GM12872 (cell line): ENCODE measurements around the gene PARD3B.

Experiments used
- CTCF ChIP-seq: IDR thresholded peaks from 3 replicates; pipeline ENCODE4 v1.5.1; 2011; ENCODE audit warnings: low read depth, mild to moderate bottlenecking, low read length, moderate library complexity; ENCODE audit not compliant: insufficient read depth

Gene PARD3B

GRCh38 chr2:205357732-205358131 lies 812.5 kb downstream of the PARD3B start:
- no peak for TF ChIP-seq CTCF

GRCh38 chr2:205358351-205358815 lies 813.1 kb downstream of the PARD3B start:
- no peak for TF ChIP-seq CTCF

- no peak for TF ChIP-seq CTCF
Observed at GRCh38 chr2:205361272-205361671, 816.0 kb downstream of the PARD3B start.

GRCh38 chr2:205361970-205362369 lies 816.7 kb downstream of the PARD3B start:
- no peak for TF ChIP-seq CTCF

GRCh38 chr2:205364261-205364660 lies 819.0 kb downstream of the PARD3B start:
- no peak for TF ChIP-seq CTCF

- TF ChIP-seq CTCF: no peak
Observed at GRCh38 chr2:205366336-205367060, 821.2 kb downstream of the PARD3B start.

- no peak for TF ChIP-seq CTCF
Observed at GRCh38 chr2:205367331-205367935, 822.2 kb downstream of the PARD3B start.
